Measurements from ENCODE around the gene IL17REL. TPM values are rescaled to one million over a fixed set of nuclear protein-coding genes. Genes with fewer than 3 reads are reported as not detected.

IL17REL gene
- total and polyA plus RNA-seq, 2 of the 13 experiments (the other 11 are each of a cell fraction or from before 2014, with no cell fraction given), result not detected

GRCh38 chr22:49946612-49947295 is 65.8 kb downstream of the IL17REL start (continued):
- TF ChIP-seq HDAC6 (IDR thresholded peaks at IDR 0.05; ENCODE audit: low read depth, low read length), result no peak
- TF ChIP-seq ZNF160 (CRISPR knock-in tag; IDR thresholded peaks at IDR 0.05), result no peak
- no peak for TF ChIP-seq CEBPZ (IDR thresholded peaks at IDR 0.05; ENCODE audit: low read length)
- TF ChIP-seq ZNF576 (CRISPR knock-in tag; IDR thresholded peaks at IDR 0.05), result no peak
- TF ChIP-seq ZSCAN21 (CRISPR knock-in tag; IDR thresholded peaks at IDR 0.05; ENCODE audit: borderline replicate concordance), result no peak
- TF ChIP-seq KDM4B (CRISPR knock-in tag; IDR thresholded peaks at IDR 0.05), result no peak
- TF ChIP-seq ZNF619 (CRISPR knock-in tag; IDR thresholded peaks at IDR 0.05), result no peak
- no peak for TF ChIP-seq ZNF18 (CRISPR knock-in tag; IDR thresholded peaks at IDR 0.05; ENCODE audit: insufficient replicate concordance)
- TF ChIP-seq GPN1 (CRISPR knock-in tag; IDR thresholded peaks at IDR 0.05; ENCODE audit: borderline replicate concordance), result no peak
- TF ChIP-seq ZNF383 (CRISPR knock-in tag; IDR thresholded peaks at IDR 0.05; ENCODE audit: borderline replicate concordance), result no peak
- no peak for TF ChIP-seq SRSF1 (optimal IDR thresholded peaks at IDR 0.05; ENCODE audit: low read depth, low read length)
- no peak for TF ChIP-seq EED (CRISPR knock-in tag; IDR thresholded peaks at IDR 0.05)
- TF ChIP-seq HNF1B (CRISPR knock-in tag; IDR thresholded peaks at IDR 0.05), result no peak; the same call in 1 of the 2 replicates
- no peak; the same call in 1 of the 2 replicates for TF ChIP-seq ELF3 (CRISPR knock-in tag; IDR thresholded peaks at IDR 0.05)
- TF ChIP-seq SP5 (CRISPR knock-in tag; IDR thresholded peaks at IDR 0.05; ENCODE audit: borderline replicate concordance, low read depth), result no peak
- no peak for TF ChIP-seq RFX3 (CRISPR knock-in tag; IDR thresholded peaks at IDR 0.05)
- TF ChIP-seq ZNF253 (CRISPR knock-in tag; IDR thresholded peaks at IDR 0.05; ENCODE audit: borderline replicate concordance), result no peak
- TF ChIP-seq HMGA1 (CRISPR knock-in tag; conservative IDR thresholded peaks at IDR 0.05), result no peak
- TF ChIP-seq ZBTB42 (CRISPR knock-in tag; IDR thresholded peaks at IDR 0.05), result no peak
- TF ChIP-seq GATA4 (IDR thresholded peaks at IDR 0.05; ENCODE audit: borderline replicate concordance, low read depth), result no peak
- TF ChIP-seq SMAD1 (CRISPR knock-in tag; IDR thresholded peaks at IDR 0.05; ENCODE audit: borderline replicate concordance, low read depth), result 0 out of 2 replicates have a peak, but pooled peaks have one; percentile 43
- no peak for TF ChIP-seq PPARG (CRISPR knock-in tag; conservative IDR thresholded peaks at IDR 0.05)
- TF ChIP-seq MLX (CRISPR knock-in tag; IDR thresholded peaks at IDR 0.05), result no peak
- no peak for TF ChIP-seq ZFP36L2 (CRISPR knock-in tag; IDR thresholded peaks at IDR 0.05)

Measured in HepG2 (cell line).